Mesenchymal stem cell (in vitro differentiated cells and primary cell): Measurements from ENCODE around the gene SIK3.

Experiments
- DNase-seq: peaks from one replicate; pipeline ENCODE4 v3.0.0-alpha.2; 2013
- H2AFZ ChIP-seq: one replicate; pipeline ENCODE4 v1.6.1; 2013; ENCODE audit warnings: low read depth, mild to moderate bottlenecking, control low read depth, inconsistent platforms, low read length, moderate library complexity
- H2AK5ac ChIP-seq: 2 replicates; pipeline ENCODE4 v1.6.1; 2013; ENCODE audit warnings: low read length, moderate library complexity, mild to moderate bottlenecking, inconsistent platforms; ENCODE audit not compliant: severe bottlenecking
- H2BK120ac ChIP-seq: one replicate; pipeline ENCODE4 v1.6.1; 2013; ENCODE audit warnings: low read depth, mild to moderate bottlenecking, inconsistent platforms, low read length, moderate library complexity
- H2BK12ac ChIP-seq, 2 experiments: one replicate each; pipeline ENCODE4 v1.6.1; 2013; ENCODE audit warnings: inconsistent platforms in 2 of 2, low read length in 2 of 2, mild to moderate bottlenecking in 2 of 2, moderate library complexity in 2 of 2, control low read depth in 1 of 2
- H2BK15ac ChIP-seq: one replicate; pipeline ENCODE4 v1.6.1; 2013; ENCODE audit warnings: mild to moderate bottlenecking, low read depth, inconsistent platforms; ENCODE audit not compliant: poor library complexity, severe bottlenecking
- H2BK5ac ChIP-seq: 2 replicates; pipeline ENCODE4 v1.6.1; 2013; ENCODE audit warnings: low read depth, mild to moderate bottlenecking, low read length, control low read depth, inconsistent platforms; ENCODE audit not compliant: poor library complexity, severe bottlenecking
- H3K14ac ChIP-seq, 2 experiments: one replicate each; pipeline ENCODE4 v1.6.1; 2013; ENCODE audit warnings: inconsistent platforms in 2 of 2, low read length in 2 of 2, control low read depth in 1 of 2, mild to moderate bottlenecking in 1 of 2, moderate library complexity in 1 of 2
- H3K18ac ChIP-seq, 2 experiments: one replicate each; pipeline ENCODE4 v1.6.1; 2013; ENCODE audit warnings: inconsistent platforms in 2 of 2, low read length in 2 of 2, control low read depth in 1 of 2, low read depth in 1 of 2, mild to moderate bottlenecking in 1 of 2
- H3K23ac ChIP-seq, 2 experiments: one replicate each; pipeline ENCODE4 v1.6.1; 2013; ENCODE audit warnings: inconsistent platforms in 2 of 2, low read length in 2 of 2, mild to moderate bottlenecking in 2 of 2, moderate library complexity in 2 of 2, control low read depth in 1 of 2
- H3K27ac ChIP-seq: 2 replicates; pipeline ENCODE4 v1.5.1; 2013; ENCODE audit warnings: mild to moderate bottlenecking, moderate library complexity, low read length, control low read depth, inconsistent platforms; ENCODE audit not compliant: poor library complexity, severe bottlenecking
- H3K27me3 ChIP-seq, 2 experiments: 2 replicates each; pipeline versions ENCODE4 v1.6.1 to v1.7.0; 2013; ENCODE audit warnings: low read length in 2 of 2, mild to moderate bottlenecking in 2 of 2, moderate library complexity in 2 of 2, control low read depth in 1 of 2, inconsistent platforms in 1 of 2; ENCODE audit not compliant: control insufficient read depth in 1 of 2, insufficient read depth in 1 of 2
- H3K36me3 ChIP-seq, 2 experiments: 2 replicates each; pipeline versions ENCODE4 v1.6.1 to v1.7.0; 2013; ENCODE audit warnings: low read length in 2 of 2, control low read depth in 1 of 2, inconsistent platforms in 1 of 2, low read depth in 1 of 2, mild to moderate bottlenecking in 1 of 2; ENCODE audit not compliant: insufficient read depth in 2 of 2, control insufficient read depth in 1 of 2
- H3K4ac ChIP-seq, 2 experiments: one replicate each; pipeline ENCODE4 v1.6.1; 2013; ENCODE audit warnings: inconsistent platforms in 2 of 2, low read length in 2 of 2, mild to moderate bottlenecking in 2 of 2, moderate library complexity in 2 of 2, control low read depth in 1 of 2, low read depth in 1 of 2
- H3K4me1 ChIP-seq: 2 replicates; pipeline ENCODE4 v1.6.1; 2013; ENCODE audit warnings: low read depth, low read length, control low read depth; ENCODE audit not compliant: control insufficient read depth, insufficient read depth
- H3K4me2 ChIP-seq: 2 replicates; pipeline ENCODE4 v1.6.1; 2013; ENCODE audit warnings: low read length, mild to moderate bottlenecking, inconsistent platforms; ENCODE audit not compliant: poor library complexity, severe bottlenecking
- H3K4me3 ChIP-seq, 2 experiments: 2 replicates each; pipeline versions ENCODE4 v1.5.1 to v1.7.0; 2013; ENCODE audit warnings: low read length in 2 of 2, mild to moderate bottlenecking in 2 of 2, control low read depth in 1 of 2, low read depth in 1 of 2; ENCODE audit not compliant: insufficient read depth in 1 of 2
- H3K79me1 ChIP-seq: replicated peaks from 2 replicates; pipeline ENCODE4 v1.6.1; 2013; ENCODE audit warnings: mild to moderate bottlenecking, control low read depth, low read length, inconsistent platforms; ENCODE audit not compliant: poor library complexity, severe bottlenecking
- H3K9ac ChIP-seq: 2 replicates; pipeline ENCODE4 v1.7.0; 2013; ENCODE audit warnings: mild to moderate bottlenecking, low read length, moderate library complexity
- H3K9me3 ChIP-seq: 2 replicates; pipeline ENCODE4 v1.7.0; 2013; ENCODE audit warnings: mild to moderate bottlenecking, low read length; ENCODE audit not compliant: control insufficient read depth
- H4K8ac ChIP-seq: one replicate; pipeline ENCODE4 v1.6.1; 2013; ENCODE audit warnings: inconsistent platforms, mild to moderate bottlenecking, low read length, moderate library complexity
- H4K91ac ChIP-seq: one replicate; pipeline ENCODE4 v1.6.1; 2013; ENCODE audit warnings: mild to moderate bottlenecking, low read length, inconsistent platforms
- WGBS: methylation state at CpG from one replicate; pipeline ENCODE4 v1.1.7; 2013; ENCODE audit warnings: mixed read lengths; 5-methylcytosine and 5-hydroxymethylcytosine counted together

The SIK3 gene

GRCh38 chr11:117090111-117090706, 8.0 kb downstream of the SIK3 start:
- WGBS = 95% methylated on average over 3 of the region's 5 CpGs

GRCh38 chr11:117089685-117090084, 8.5 kb downstream of the SIK3 start:
- peaks cover 15% of the 10 kb centered on the region for H3K79me1 ChIP-seq
- no peak overlapping the region for H3K23ac ChIP-seq
- no peak overlapping the region for H3K9ac ChIP-seq
- H3K4ac ChIP-seq = no peak overlapping the region
- H3K18ac ChIP-seq = no peak overlapping the region
- H3K4me3 ChIP-seq = no peak overlapping the region
- H2BK12ac ChIP-seq = no peak overlapping the region
- no peak for DNase-seq
- H2BK120ac ChIP-seq = no peak overlapping the region
- H3K27ac ChIP-seq = no peak overlapping the region
- no peak overlapping the region for H2BK5ac ChIP-seq
- no peak overlapping the region for H4K8ac ChIP-seq
- H3K4me2 ChIP-seq = no peak overlapping the region
- peaks cover 0 to 5% of the 10 kb centered on the region in 2 experiments for H3K36me3 ChIP-seq
- no peaks in the 10 kb centered on the region for H3K27me3 ChIP-seq
- H2AK5ac ChIP-seq = no peak overlapping the region
- H3K14ac ChIP-seq = no peak overlapping the region
- no peak overlapping the region for H4K91ac ChIP-seq
- WGBS = 93% methylated on average over 7 of the region's 7 CpGs
- H2BK15ac ChIP-seq = no peak overlapping the region
- peaks cover 4% of the 10 kb centered on the region for H3K4me1 ChIP-seq
- H3K9me3 ChIP-seq = no peaks in the 10 kb centered on the region
- no peak overlapping the region for H2AFZ ChIP-seq

More at GRCh38 chr11:117090111-117090706, 8.0 kb downstream of the SIK3 start:
- DNase-seq = no peak
- no peak overlapping the region for H4K8ac ChIP-seq
- H3K4me2 ChIP-seq = no peak overlapping the region
- H3K36me3 ChIP-seq = peaks cover 0 to 5% of the 10 kb centered on the region in 2 experiments
- no peak overlapping the region for H3K9ac ChIP-seq
- peaks cover 2% of the 10 kb centered on the region for H3K4me1 ChIP-seq
- no peak overlapping the region for H2AFZ ChIP-seq
- no peak overlapping the region for H3K18ac ChIP-seq
- H3K27ac ChIP-seq = no peak overlapping the region
- no peak overlapping the region for H2BK120ac ChIP-seq
- H3K79me1 ChIP-seq = peaks cover 14% of the 10 kb centered on the region
- no peak overlapping the region for H3K4me3 ChIP-seq
- no peak overlapping the region for H2AK5ac ChIP-seq
- H3K4ac ChIP-seq = no peak overlapping the region
- H4K91ac ChIP-seq = no peak overlapping the region
- no peaks in the 10 kb centered on the region for H3K9me3 ChIP-seq
- no peak overlapping the region for H2BK12ac ChIP-seq
- H3K23ac ChIP-seq = no peak overlapping the region
- H2BK15ac ChIP-seq = no peak overlapping the region
- H3K14ac ChIP-seq = no peak overlapping the region
- no peak overlapping the region for H2BK5ac ChIP-seq
- H3K27me3 ChIP-seq = no peaks in the 10 kb centered on the region

GRCh38 chr11:117087446-117087845, 10.8 kb downstream of the SIK3 start:
- WGBS = 100% methylated on average over 2 of the region's 3 CpGs
- no peak overlapping the region for H2AK5ac ChIP-seq

DNA sequence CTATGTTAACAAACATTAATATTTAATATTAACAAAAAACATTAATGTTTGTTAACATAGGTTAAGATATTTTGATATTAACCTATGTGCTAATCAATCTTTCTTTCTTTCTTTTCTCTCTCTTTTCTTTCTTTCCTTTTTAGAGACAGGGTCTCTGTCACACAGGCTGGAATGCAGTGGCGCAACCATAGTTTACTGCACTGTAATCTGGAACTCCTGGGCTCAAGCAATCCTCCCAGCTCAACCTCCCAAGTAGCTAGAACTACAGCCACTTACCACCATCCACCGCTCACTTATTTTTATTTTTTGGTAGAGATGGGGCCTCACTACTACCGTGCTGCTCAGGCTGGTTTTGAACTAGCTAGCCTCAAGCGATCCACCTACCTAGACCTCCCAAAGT, 13.2 kb downstream of the SIK3 start:
- Histone ChIP-seq H3K27me3 (no peaks in the 10 kb centered on the region), H3K14ac (no peak overlapping the region), H4K8ac (no peak overlapping the region), H3K4ac (no peak overlapping the region), H2AK5ac (no peak overlapping the region), H3K9me3 (no peaks in the 10 kb centered on the region), H3K27ac (no peak overlapping the region), H2BK5ac (no peak overlapping the region), H4K91ac (no peak overlapping the region), H3K9ac (no peak overlapping the region), H3K18ac (peak overlapping the region in 1 of 2 experiments; percentile 34), H2BK12ac (no peak overlapping the region), H3K4me3 (no peak overlapping the region), H2BK120ac (no peak overlapping the region), H3K4me1 (peaks cover 4% of the 10 kb centered on the region), H3K4me2 (no peak overlapping the region), H3K79me1 (peaks cover 13% of the 10 kb centered on the region), H2AFZ (no peak overlapping the region), H3K23ac (no peak overlapping the region), H3K36me3 (peaks cover 0 to 5% of the 10 kb centered on the region in 2 experiments), H2BK15ac (no peak overlapping the region)
- peak; percentile 48 for DNase-seq
- WGBS = 80% methylated on average over 2 of the region's 4 CpGs

More at GRCh38 chr11:117087446-117087845, 10.8 kb downstream of the SIK3 start:
- Histone ChIP-seq H3K79me1 (peaks cover 19% of the 10 kb centered on the region), H3K9ac (no peak overlapping the region), H2BK5ac (no peak overlapping the region), H3K18ac (no peak overlapping the region), H3K4me1 (peaks cover 4% of the 10 kb centered on the region), H3K36me3 (peaks cover 0 to 5% of the 10 kb centered on the region in 2 experiments), H3K4me3 (no peak overlapping the region), H3K23ac (no peak overlapping the region), H3K14ac (no peak overlapping the region), H3K27me3 (no peaks in the 10 kb centered on the region), H4K8ac (no peak overlapping the region), H2BK12ac (no peak overlapping the region), H3K27ac (no peak overlapping the region), H2AFZ (no peak overlapping the region), H3K9me3 (no peaks in the 10 kb centered on the region), H4K91ac (no peak overlapping the region), H2BK120ac (no peak overlapping the region), H2BK15ac (no peak overlapping the region), H3K4ac (no peak overlapping the region), H3K4me2 (no peak overlapping the region)
- no peak for DNase-seq
